ENCODE results near the gene NOP9. TPM values are rescaled to one million over a fixed set of nuclear protein-coding genes. Genes with fewer than 3 reads are reported as not detected.
"Not testable (repeated sequence)": the region's sequence is repeated elsewhere in the genome, so short reads cannot be mapped to it uniquely, and the experiment has no call there.

The NOP9 gene
- total RNA-seq, 1 donor from 2014 or later, result 25.6 TPM

DNA sequence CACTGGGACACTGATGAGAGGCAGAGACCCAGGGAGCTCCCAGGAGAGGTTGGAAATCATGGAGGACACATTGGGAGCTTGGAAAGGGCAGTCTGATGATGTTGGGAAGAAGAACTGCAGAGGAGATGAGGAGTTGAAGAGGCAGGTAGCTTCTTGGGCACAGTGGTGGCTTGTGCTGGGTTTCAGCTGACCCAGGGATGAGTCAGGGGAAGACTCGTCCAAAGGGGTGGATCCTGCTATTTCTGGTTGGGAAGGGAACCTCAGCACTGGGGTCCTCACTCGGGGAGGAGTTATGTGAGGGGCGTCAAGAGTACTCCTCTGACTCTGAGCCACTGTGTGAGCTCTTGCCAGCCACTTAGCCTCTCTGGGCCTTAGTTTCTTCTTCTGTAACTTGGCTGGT, 23.7 kb downstream of the NOP9 start:
- DNase-seq (ENCODE audit: extremely low read depth, low read depth, low spot score), result no peak

- DNase-seq (ENCODE audit: extremely low read depth, low read depth, low spot score), result no peak
These were observed 24.4 kb downstream of the NOP9 start for GRCh38 chr14:24324024-24324423.

DNA sequence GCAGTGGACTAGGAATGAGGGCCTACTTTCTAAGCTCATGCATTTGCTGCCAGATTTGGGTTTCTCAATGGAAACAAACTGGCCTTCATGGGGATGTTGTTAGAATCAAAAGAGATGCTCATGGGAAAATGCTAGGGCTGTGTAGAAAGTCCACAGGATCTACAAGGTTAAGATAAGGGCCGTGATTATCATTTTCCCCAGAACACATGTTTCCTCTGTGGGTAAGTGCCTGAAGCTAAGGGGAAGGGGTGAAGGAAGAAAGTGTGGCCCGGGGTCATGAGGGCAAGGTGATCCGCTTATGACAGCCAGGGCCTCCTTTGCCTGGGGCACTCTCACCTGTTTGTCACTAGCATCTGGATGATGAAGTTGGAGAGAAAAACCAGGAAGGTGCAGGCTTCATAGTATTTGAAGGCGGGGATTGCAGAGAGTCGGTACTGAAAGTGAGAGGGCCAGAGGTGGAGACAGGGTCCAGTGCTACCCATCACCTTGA, 25.4 kb downstream of the NOP9 start:
- DNase-seq (ENCODE audit: extremely low read depth, low read depth, low spot score), result no peak

DNA sequence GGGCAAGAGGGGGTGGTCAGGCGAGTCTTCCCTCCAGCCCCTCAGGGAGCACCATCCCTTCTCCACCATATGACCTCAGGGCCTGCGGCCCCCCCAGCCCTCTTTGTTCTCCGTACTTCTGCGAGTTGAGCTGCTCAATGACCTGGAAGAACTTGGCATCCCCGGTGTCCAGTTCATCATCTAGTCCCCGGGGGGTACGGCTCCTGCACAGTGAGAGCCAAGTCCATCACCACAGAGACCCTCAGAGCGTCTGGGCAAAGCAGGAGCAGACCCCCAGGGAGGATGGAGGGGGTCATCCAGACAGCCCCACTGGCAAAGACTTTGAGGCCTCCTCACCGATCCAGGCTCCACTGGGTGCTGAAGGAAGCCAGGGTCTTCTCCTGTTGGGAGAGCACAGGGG, 26.3 kb downstream of the NOP9 start:
- DNase-seq (ENCODE audit: extremely low read depth, low read depth, low spot score), result no peak

DNA sequence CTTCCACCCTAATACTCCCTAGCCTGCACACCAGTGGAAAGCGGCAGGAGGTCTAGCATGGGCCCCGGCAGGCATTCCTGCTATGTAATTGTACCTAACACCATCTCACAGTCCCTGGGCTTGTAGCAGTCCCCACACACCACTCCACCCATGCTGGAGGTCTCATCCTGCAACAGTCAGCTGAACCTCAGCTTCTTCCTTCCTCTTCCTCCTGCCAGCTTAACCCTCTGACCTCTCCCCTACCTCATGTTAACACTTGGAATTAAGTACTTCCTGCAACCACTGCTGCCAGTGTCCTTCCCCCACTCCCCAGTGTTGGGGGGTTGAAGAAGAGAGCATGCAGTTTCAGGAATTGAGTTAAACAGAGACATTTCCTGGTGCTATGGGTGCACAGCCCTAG, 27.7 kb downstream of the NOP9 start:
- DNase-seq (ENCODE audit: extremely low read depth, low read depth, low spot score), result no peak

GRCh38 chr14:24327914-24328313, 28.3 kb downstream of the NOP9 start:
- not testable (repeated sequence) for DNase-seq (ENCODE audit: extremely low read depth, low read depth, low spot score)

GRCh38 chr14:24329073-24329663, 29.5 kb downstream of the NOP9 start:
- DNase-seq (ENCODE audit: extremely low read depth, low read depth, low spot score), result no peak

- DNase-seq (ENCODE audit: extremely low read depth, low read depth, low spot score), result no peak
These were observed 30.1 kb downstream of the NOP9 start for GRCh38 chr14:24329736-24330135.

- no peak for DNase-seq (ENCODE audit: extremely low read depth, low read depth, low spot score)
These were observed 31.5 kb downstream of the NOP9 start for GRCh38 chr14:24330973-24331674.

DNA sequence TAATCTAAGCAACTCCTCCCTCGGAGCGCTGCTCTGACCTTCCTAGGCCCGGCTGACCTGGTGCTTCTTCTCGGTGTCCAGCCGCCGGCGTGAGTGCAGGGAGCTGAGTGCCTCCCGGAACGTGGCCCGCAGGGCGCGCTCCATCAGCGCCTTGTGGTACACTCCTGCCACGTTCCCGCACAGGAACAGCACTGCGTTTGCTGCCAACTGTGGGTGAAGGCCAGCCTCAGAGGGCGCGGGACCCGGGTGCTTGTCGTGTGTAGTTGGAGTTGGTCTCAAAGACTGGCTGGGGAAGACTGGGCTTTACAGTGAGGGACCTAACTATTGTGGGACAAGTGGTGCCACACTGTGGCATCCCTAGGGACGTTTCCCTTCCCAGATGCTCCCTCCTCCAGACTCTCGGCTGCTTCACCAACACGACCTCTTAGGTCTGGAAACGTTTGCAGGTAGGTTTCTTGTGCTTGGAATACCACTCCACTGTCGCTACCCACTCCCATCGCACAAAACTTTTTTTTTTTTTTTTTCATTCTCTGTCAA, 32.1 kb downstream of the NOP9 start:
- DNase-seq (ENCODE audit: extremely low read depth, low read depth, low spot score), result no peak

GRCh38 chr14:24332268-24332993, 32.8 kb downstream of the NOP9 start:
- DNase-seq (ENCODE audit: extremely low read depth, low read depth, low spot score), result no peak

GRCh38 chr14:24334431-24335291, 35.0 kb downstream of the NOP9 start, which contains the start of gene ADCY4:
TSS of gene ADCY4 (minus strand) at chr14:24335071. CDS start at chr14:24334652, 419 bp downstream.
- no peak for DNase-seq (ENCODE audit: extremely low read depth, low read depth, low spot score)

- no peak for DNase-seq (ENCODE audit: extremely low read depth, low read depth, low spot score)
These were observed 36.0 kb downstream of the NOP9 start for GRCh38 chr14:24335461-24336171.

DNA sequence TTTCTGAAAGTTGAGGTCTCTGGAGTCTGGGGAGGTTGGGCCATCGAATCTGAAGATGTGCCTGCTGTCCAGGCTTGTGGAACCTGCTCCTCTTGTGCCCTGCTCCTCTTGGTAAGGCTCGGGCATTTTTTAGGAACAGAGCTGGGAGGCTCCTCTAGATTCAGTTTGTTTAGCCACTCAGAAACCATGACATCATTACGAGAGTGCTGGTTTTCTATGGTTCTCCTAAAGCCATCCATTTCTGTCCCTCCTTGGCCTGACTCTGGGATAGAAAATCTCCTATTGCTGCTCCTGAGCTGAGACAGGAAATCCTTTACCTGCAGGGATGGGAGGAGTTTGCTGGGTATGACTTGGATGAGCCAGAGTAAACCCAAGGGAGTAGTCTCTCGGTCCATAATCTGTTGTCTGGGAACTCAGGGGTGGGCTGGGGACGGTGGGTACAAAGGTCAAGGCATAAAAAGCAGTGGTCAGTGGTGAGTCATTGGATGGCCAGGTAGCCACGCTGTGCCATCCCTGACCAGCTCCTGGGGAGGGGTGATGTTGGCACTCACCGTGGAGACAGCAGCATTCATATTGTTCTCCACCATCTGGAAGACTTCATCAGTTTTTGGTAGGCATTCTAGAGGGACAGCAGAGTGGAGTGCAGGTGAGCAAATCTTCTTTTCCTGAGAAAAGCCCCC, 37.6 kb downstream of the NOP9 start:
- DNase-seq (ENCODE audit: extremely low read depth, low read depth, low spot score), result no peak

GRCh38 chr14:24337824-24338175, 38.1 kb downstream of the NOP9 start:
- DNase-seq (ENCODE audit: extremely low read depth, low read depth, low spot score), result no peak

DNA sequence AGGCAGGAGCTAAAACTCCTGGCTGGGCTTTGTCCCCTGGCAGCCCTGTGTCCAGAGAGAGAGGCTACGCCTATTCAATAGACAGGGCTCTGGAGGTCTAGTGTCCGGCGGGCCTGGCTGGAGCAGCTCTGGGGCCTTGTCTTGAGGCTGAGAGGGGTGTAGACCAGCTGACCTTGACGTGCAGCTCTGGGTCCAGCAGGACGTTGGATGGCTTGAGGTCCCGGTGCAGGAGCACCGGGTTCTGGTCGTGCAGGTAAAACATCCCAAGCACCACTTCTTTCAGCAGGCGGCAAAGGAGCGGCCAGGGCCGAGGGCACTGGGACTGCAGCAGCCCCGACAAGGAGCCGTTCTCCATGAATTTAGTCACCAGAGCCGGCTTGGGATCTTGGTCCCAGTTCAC, 39.2 kb downstream of the NOP9 start:
- DNase-seq (ENCODE audit: extremely low read depth, low read depth, low spot score), result no peak

DNA sequence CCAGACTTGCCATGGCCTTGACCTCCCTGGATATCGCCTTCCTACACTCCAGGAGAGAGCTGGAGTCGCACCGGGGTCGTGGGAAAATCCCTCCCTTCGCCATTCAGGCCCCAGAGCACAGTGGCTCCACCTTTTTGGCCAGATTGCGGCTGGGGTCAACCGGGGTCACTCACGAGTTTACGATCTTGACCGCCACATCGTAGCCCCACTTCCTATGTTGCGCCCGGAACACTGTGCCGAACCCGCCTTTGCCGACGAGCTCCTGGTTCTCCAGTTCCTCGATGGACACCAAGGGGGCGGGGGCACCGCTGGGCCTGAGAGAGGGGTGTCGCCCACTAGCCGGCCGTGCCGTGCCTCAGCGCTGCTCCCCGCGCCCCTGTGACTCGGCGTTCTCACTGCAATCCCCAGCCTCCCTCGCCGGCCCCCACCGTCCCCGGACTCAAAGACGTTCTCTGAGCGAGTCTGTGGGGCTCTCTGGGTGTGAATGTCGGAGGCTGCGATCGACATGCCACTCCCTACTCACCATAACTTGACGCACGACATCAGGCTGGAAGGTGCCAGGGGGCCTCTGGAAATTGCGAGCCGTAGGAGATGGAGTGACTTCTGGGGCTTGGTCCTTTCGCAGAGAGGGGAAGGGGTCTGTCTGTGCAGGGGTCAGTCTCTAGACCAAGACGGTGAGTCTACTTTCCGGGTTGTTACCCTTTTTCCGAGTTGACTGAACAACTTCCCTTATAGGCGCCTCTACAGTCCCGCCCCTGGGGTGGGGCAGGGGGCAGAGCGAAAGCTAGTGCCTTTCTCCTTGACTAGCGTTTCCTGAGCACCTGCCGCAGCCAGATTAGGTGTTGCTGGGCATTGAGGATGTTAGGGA, 39.9 kb downstream of the NOP9 start, which contains the start of gene RIPK3:
Gene RIPK3 (minus strand): TSS at position 708 of the 868 bp plus-strand sequence. CDS start 165 bp downstream, at position 543.
- DNase-seq (ENCODE audit: extremely low read depth, low read depth, low spot score), result no peak

DNA sequence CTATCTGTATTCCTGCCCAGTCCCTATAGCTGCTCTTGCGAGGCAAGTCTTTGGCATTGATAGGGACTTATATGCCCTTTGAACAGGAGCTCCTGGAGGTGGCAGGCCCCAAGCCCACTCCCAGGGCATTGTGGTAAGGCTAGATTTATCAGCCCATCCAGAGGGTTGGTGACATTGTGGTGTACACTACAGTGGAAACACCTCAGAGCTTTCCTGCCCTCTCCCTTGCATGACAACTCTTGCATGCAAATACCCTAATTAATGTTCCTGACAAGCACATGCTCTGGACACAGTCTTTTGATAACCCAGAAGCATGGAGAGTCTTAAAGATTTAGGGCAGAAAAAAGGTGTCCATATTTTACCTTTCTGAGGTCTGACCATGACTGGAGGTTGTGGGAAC, 41.0 kb downstream of the NOP9 start:
- DNase-seq (ENCODE audit: extremely low read depth, low read depth, low spot score), result no peak
